DOHH2 (cell line): ENCODE data around the gene DEFB129.
"Not testable (repeated sequence)": the region's sequence is repeated elsewhere in the genome, so short reads cannot be mapped to it uniquely, and the experiment has no call there.

ENCODE experiments used
- H3F3A ChIP-seq: fragments of 200-600 bp; sonication (generic), shearing (Covaris generic); 2 replicates; pipeline ENCODE4 v1.6.0; 2016; ENCODE audit warnings: antibody characterized with exemption, mild to moderate bottlenecking; ENCODE audit not compliant: control insufficient read depth, insufficient read depth
- H3K27ac ChIP-seq: fragments of 200-600 bp; sonication (generic); 2 replicates; pipeline ENCODE4 v1.5.1; 2014; ENCODE audit warnings: low read depth, mild to moderate bottlenecking, low read length, moderate library complexity
- H3K27me3 ChIP-seq: fragments of 200-600 bp; sonication (generic); 2 replicates; pipeline ENCODE4 v1.6.1; 2014; ENCODE audit warnings: mild to moderate bottlenecking, low read length, mixed read lengths; ENCODE audit not compliant: control insufficient read depth
- H3K36me3 ChIP-seq: fragments of 200-600 bp; sonication (generic); 2 replicates; pipeline ENCODE4 v1.6.1; 2014; ENCODE audit warnings: mild to moderate bottlenecking, low read length, moderate library complexity, mixed read lengths; ENCODE audit not compliant: control insufficient read depth
- H3K4me1 ChIP-seq: fragments of 200-600 bp; sonication (generic); 2 replicates; pipeline ENCODE4 v1.6.1; 2014; ENCODE audit warnings: mild to moderate bottlenecking, low read length, mixed read lengths; ENCODE audit not compliant: control insufficient read depth
- H3K4me2 ChIP-seq: fragments of 200-600 bp; sonication (generic); 2 replicates; pipeline ENCODE4 v1.6.0; 2014; ENCODE audit warnings: mild to moderate bottlenecking, low read length, moderate library complexity
- H3K4me3 ChIP-seq: fragments of 200-600 bp; sonication (generic); 2 replicates; pipeline ENCODE4 v1.5.1; 2014; ENCODE audit warnings: mild to moderate bottlenecking, low read length, mixed read lengths
- H3K79me2 ChIP-seq: fragments of 200-600 bp; sonication (generic); 2 replicates; pipeline ENCODE4 v1.6.1; 2014; ENCODE audit warnings: mild to moderate bottlenecking, low read length, mixed read lengths; ENCODE audit not compliant: control insufficient read depth
- H3K9me2 ChIP-seq: fragments of 200-600 bp; sonication (generic); replicated peaks from 2 replicates; pipeline ENCODE4 v1.6.1; 2014; ENCODE audit warnings: mild to moderate bottlenecking, low read length, mixed read lengths; ENCODE audit not compliant: control insufficient read depth
- H3K9me3 ChIP-seq: fragments of 200-600 bp; sonication (generic); 2 replicates; pipeline ENCODE4 v1.6.1; 2014; ENCODE audit warnings: antibody characterized with exemption, low read length, mixed read lengths; ENCODE audit not compliant: control insufficient read depth, insufficient read depth
- H4K20me1 ChIP-seq: fragments of 200-600 bp; sonication (generic); 2 replicates; pipeline ENCODE4 v1.6.0; 2014; ENCODE audit warnings: low read depth, mild to moderate bottlenecking, antibody characterized with exemption, low read length, moderate library complexity; ENCODE audit not compliant: control insufficient read depth, insufficient read depth
- CTCF ChIP-seq: fragments of 200-600 bp; sonication (generic); IDR thresholded peaks from one replicate; pipeline ENCODE4 v1.5.1; 2014; ENCODE audit warnings: antibody characterized with exemption, mild to moderate bottlenecking, low read depth, low read length; ENCODE audit not compliant: poor library complexity, severe bottlenecking
- EZH2phosphoT487 ChIP-seq: fragments of 200-600 bp; sonication (generic); IDR thresholded peaks from 2 replicates; pipeline ENCODE4 v1.6.1; 2017; ENCODE audit warnings: borderline replicate concordance, mild to moderate bottlenecking, antibody characterized with exemption, low read length, moderate library complexity, mixed read lengths

The DEFB129 gene

GRCh38 chr20:217266-217665 is 9.8 kb upstream of the DEFB129 start:
- H3K27me3 ChIP-seq: peaks cover 22% of the 10 kb centered on the region
- H3F3A ChIP-seq: no peaks in the 10 kb centered on the region
- no peak for TF ChIP-seq CTCF
- TF ChIP-seq EZH2phosphoT487: no peak
- no peak overlapping the region for H3K4me3 ChIP-seq
- no peaks in the 10 kb centered on the region for H4K20me1 ChIP-seq
- H3K36me3 ChIP-seq: no peaks in the 10 kb centered on the region
- no peaks in the 10 kb centered on the region for H3K4me1 ChIP-seq
- no peak overlapping the region for H3K4me2 ChIP-seq
- H3K79me2 ChIP-seq: no peaks in the 10 kb centered on the region
- H3K9me3 ChIP-seq: no peaks in the 10 kb centered on the region
- H3K27ac ChIP-seq: no peak overlapping the region
- no peaks in the 10 kb centered on the region for H3K9me2 ChIP-seq

- TF ChIP-seq EZH2phosphoT487 (no peak), CTCF (peak; percentile 49)
Observed at GRCh38 chr20:219290-220115, 7.6 kb upstream of the DEFB129 start.

DNA sequence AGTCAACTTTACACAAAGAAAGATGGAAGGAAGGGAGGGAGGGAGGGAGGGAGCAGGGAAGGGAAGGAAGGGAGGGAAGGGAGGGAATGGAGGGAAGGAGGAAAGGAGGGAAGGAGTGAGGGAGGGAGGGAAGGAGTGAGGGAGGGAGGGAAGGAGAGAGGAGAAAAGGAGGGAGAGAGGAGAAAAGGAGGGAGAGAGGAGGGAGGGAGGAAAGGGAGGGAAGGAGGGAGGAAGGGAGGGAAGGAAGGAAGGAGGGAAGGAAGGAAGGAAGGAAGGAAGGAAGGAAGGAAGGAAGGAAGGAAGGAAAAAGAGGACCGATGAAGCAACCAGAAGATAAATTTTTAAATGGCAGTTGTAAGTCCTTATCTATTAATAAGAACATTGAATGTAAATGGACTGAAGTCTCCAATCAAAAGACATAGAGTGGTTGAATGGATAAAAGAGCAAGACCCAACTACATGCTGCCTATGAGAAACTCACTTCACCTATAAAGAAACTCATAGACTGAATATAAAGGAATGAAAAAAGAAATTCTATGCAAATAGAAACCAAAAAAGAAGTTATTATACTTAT is 5.7 kb upstream of the DEFB129 start:
- Histone ChIP-seq H3K9me3 (no peaks in the 10 kb centered on the region), H3K36me3 (no peaks in the 10 kb centered on the region), H3F3A (no peaks in the 10 kb centered on the region)

More at GRCh38 chr20:219290-220115, 7.6 kb upstream of the DEFB129 start:
- Histone ChIP-seq H3K4me3 (no peak overlapping the region), H4K20me1 (no peaks in the 10 kb centered on the region), H3K79me2 (no peaks in the 10 kb centered on the region), H3K9me3 (no peaks in the 10 kb centered on the region), H3K36me3 (no peaks in the 10 kb centered on the region), H3K27ac (no peak overlapping the region), H3F3A (no peaks in the 10 kb centered on the region), H3K4me1 (no peaks in the 10 kb centered on the region), H3K4me2 (no peak overlapping the region), H3K27me3 (peaks cover 35% of the 10 kb centered on the region), H3K9me2 (no peaks in the 10 kb centered on the region)

GRCh38 chr20:225879-226278 is 1.2 kb upstream of the DEFB129 start:
- H3K79me2 ChIP-seq, H3K4me1 ChIP-seq, H3F3A ChIP-seq, H3K4me3 ChIP-seq, H3K9me2 ChIP-seq, H3K27ac ChIP-seq, H4K20me1 ChIP-seq, H3K4me2 ChIP-seq, H3K36me3 ChIP-seq, H3K9me3 ChIP-seq: not testable (repeated sequence)
- H3K27me3 ChIP-seq: peaks cover 28% of the 10 kb centered on the region

More for the DNA sequence above, 5.7 kb upstream of the DEFB129 start:
- Histone ChIP-seq H3K27me3 (peaks cover 41% of the 10 kb centered on the region), H3K9me2 (no peaks in the 10 kb centered on the region), H3K27ac (no peak overlapping the region), H3K4me2 (no peak overlapping the region), H4K20me1 (no peaks in the 10 kb centered on the region), H3K4me3 (no peak overlapping the region), H3K4me1 (no peaks in the 10 kb centered on the region), H3K79me2 (no peaks in the 10 kb centered on the region)
- no peak for TF ChIP-seq CTCF
- TF ChIP-seq EZH2phosphoT487: no peak
